ENCODE data around the gene ESR1. TPM values are rescaled to one million over a fixed set of nuclear protein-coding genes. Genes with fewer than 3 reads are reported as not detected.

The ESR1 gene
- total and polyA plus RNA-seq, 2 donors (not counting 1 experiment from before 2014, with no cell fraction given): 0.06 to 0.50 TPM

DNA sequence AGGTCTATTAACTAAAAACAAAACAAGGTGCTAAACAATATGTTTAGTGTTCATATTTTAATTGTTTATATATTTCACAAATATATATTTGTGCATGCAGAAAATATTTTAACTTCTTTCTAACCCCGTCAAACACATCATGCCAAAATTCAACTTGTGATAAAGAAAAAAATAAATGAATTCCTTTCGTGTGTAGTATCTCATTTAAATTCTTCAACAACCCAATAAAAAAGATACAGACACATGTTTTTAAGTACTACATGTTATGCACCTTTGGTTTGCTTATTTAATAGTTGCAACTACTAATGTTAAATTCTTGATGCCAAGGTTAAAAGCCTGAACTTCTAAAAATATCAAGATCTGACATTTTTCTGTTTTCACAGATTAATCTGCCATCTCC, 252.4 kb downstream of the ESR1 start:
- no peak overlapping the region for H2AFZ ChIP-seq (ENCODE audit: low read length)
- no peak overlapping the region for H3K4me3 ChIP-seq (replicated peaks in 1 of 4; ENCODE audit: control extremely low read depth in 1 of 4, insufficient read depth in 1 of 4, low read depth in 3 of 4, low read length in 4 of 4)
- H3K36me3 ChIP-seq (ENCODE audit: control insufficient read depth, insufficient read depth, low read length): no peaks in the 10 kb centered on the region
- H3K27me3 ChIP-seq (ENCODE audit: control insufficient read depth, insufficient read depth, low read length): no peaks in the 10 kb centered on the region
- H3K79me2 ChIP-seq (ENCODE audit: control insufficient read depth, insufficient read depth, low read length): no peaks in the 10 kb centered on the region
- H3K9me3 ChIP-seq (ENCODE audit: control insufficient read depth, insufficient read depth, low read depth, low read length): no peaks in the 10 kb centered on the region
- no peaks in the 10 kb centered on the region for H4K20me1 ChIP-seq (ENCODE audit: control insufficient read depth, extremely low read depth, insufficient read depth, low read length)
- H3K4me2 ChIP-seq (ENCODE audit: extremely low read depth, insufficient read depth, low read length): no peak overlapping the region
- TF ChIP-seq, protein P1, sequence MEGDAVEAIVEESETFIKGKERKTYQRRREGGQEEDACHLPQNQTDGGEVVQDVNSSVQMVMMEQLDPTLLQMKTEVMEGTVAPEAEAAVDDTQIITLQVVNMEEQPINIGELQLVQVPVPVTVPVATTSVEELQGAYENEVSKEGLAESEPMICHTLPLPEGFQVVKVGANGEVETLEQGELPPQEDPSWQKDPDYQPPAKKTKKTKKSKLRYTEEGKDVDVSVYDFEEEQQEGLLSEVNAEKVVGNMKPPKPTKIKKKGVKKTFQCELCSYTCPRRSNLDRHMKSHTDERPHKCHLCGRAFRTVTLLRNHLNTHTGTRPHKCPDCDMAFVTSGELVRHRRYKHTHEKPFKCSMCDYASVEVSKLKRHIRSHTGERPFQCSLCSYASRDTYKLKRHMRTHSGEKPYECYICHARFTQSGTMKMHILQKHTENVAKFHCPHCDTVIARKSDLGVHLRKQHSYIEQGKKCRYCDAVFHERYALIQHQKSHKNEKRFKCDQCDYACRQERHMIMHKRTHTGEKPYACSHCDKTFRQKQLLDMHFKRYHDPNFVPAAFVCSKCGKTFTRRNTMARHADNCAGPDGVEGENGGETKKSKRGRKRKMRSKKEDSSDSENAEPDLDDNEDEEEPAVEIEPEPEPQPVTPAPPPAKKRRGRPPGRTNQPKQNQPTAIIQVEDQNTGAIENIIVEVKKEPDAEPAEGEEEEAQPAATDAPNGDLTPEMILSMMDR (conservative IDR thresholded peaks at IDR 0.05 in 1 of 2, IDR thresholded peaks at IDR 0.05 in 1 of 2; ENCODE audit: low read depth in 1 of 2, low read length in 2 of 2): no peak
- no peak for TF ChIP-seq EZH2 (IDR thresholded peaks at IDR 0.05; ENCODE audit: low read length, missing control alignments)
- H3K4me1 ChIP-seq (ENCODE audit: control insufficient read depth, extremely low read depth, insufficient read depth, low read length): no peaks in the 10 kb centered on the region
- DNase-seq (ENCODE audit: low read depth in 2 of 2): no peak
- H3K27ac ChIP-seq (ENCODE audit: insufficient read depth, low read length): no peak overlapping the region
- H3K9ac ChIP-seq (ENCODE audit: insufficient read depth, low read length): no peak overlapping the region

DNA sequence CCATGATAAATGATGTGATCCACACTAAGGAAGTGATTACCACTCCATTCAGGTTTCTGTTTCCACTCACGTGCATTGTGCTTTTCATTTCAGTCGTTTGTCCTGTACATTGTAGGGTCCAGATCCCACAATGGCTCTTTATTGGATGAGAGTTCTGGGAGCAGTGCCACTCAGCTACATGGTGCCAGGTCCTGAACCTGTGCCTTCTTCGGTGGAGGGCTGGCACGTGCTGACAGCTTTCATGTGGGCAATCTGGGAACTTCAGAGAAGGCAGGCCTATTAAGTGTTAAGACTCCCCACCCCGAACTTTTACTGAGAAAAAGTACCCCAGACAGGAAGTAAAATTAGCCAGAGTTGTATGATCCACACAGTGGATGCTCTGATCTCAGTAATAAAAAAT, 255.0 kb downstream of the ESR1 start:
- no peak overlapping the region for H3K4me2 ChIP-seq (ENCODE audit: extremely low read depth, insufficient read depth, low read length)
- TF ChIP-seq, protein P1 (conservative IDR thresholded peaks at IDR 0.05 in 1 of 2, IDR thresholded peaks at IDR 0.05 in 1 of 2; ENCODE audit: low read depth in 1 of 2, low read length in 2 of 2): no peak
- TF ChIP-seq EZH2 (IDR thresholded peaks at IDR 0.05; ENCODE audit: low read length, missing control alignments): no peak
- no peaks in the 10 kb centered on the region for H4K20me1 ChIP-seq (ENCODE audit: control insufficient read depth, extremely low read depth, insufficient read depth, low read length)
- no peak for DNase-seq (ENCODE audit: low read depth in 2 of 2)
- no peak overlapping the region for H3K27ac ChIP-seq (ENCODE audit: insufficient read depth, low read length)
- no peak overlapping the region for H3K4me3 ChIP-seq (replicated peaks in 1 of 4; ENCODE audit: control extremely low read depth in 1 of 4, insufficient read depth in 1 of 4, low read depth in 3 of 4, low read length in 4 of 4)
- H3K9me3 ChIP-seq (ENCODE audit: control insufficient read depth, insufficient read depth, low read depth, low read length): no peaks in the 10 kb centered on the region
- no peaks in the 10 kb centered on the region for H3K27me3 ChIP-seq (ENCODE audit: control insufficient read depth, insufficient read depth, low read length)
- no peak overlapping the region for H2AFZ ChIP-seq (ENCODE audit: low read length)
- no peaks in the 10 kb centered on the region for H3K79me2 ChIP-seq (ENCODE audit: control insufficient read depth, insufficient read depth, low read length)
- no peaks in the 10 kb centered on the region for H3K36me3 ChIP-seq (ENCODE audit: control insufficient read depth, insufficient read depth, low read length)
- no peaks in the 10 kb centered on the region for H3K4me1 ChIP-seq (ENCODE audit: control insufficient read depth, extremely low read depth, insufficient read depth, low read length)
- no peak overlapping the region for H3K9ac ChIP-seq (ENCODE audit: insufficient read depth, low read length)

DNA sequence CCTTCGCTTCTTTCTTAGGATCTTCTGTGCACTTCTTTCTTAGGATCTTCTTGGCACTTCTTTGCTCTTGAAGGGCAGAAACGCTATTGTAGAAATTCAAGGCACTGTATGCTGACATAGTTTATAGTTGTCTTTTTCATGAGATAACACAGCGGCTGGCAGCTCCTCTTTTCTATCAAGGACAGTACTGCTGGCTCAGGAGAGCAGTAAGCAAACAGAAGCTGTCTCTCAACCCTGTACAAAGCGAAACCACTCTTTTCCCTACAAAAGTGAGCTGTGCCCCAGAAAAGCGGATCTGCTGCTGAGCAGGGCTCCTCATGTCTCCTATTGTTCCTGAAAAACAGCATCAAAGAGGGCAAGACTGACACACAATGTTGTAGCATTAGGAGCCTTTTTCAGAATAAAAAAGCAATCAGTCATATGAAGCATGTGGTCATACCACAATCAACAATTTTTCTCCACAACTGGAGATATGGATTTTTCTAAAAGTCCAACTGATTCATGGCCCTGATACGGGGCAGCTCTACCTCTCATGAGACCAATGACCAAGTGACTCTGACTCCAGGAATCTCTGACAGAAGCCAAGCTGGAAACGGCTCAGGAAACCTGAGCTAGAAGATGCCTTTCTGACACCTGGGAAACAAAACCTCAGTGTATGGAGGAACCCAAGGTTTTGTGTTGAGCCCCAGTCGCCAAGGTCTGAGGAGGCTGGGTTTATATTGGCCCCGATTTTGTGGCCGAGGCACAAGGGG, 255.9 kb downstream of the ESR1 start:
- peak in 1 of 2 donors; percentile 49 for DNase-seq (ENCODE audit: low read depth in 2 of 2)
- no peaks in the 10 kb centered on the region for H3K4me1 ChIP-seq (ENCODE audit: control insufficient read depth, extremely low read depth, insufficient read depth, low read length)
- H3K79me2 ChIP-seq (ENCODE audit: control insufficient read depth, insufficient read depth, low read length): no peaks in the 10 kb centered on the region
- H3K9me3 ChIP-seq (ENCODE audit: control insufficient read depth, insufficient read depth, low read depth, low read length): no peaks in the 10 kb centered on the region
- H3K27ac ChIP-seq (ENCODE audit: insufficient read depth, low read length): no peak overlapping the region
- H3K36me3 ChIP-seq (ENCODE audit: control insufficient read depth, insufficient read depth, low read length): no peaks in the 10 kb centered on the region
- H3K9ac ChIP-seq (ENCODE audit: insufficient read depth, low read length): no peak overlapping the region
- H2AFZ ChIP-seq (ENCODE audit: low read length): no peak overlapping the region
- no peak overlapping the region for H3K4me2 ChIP-seq (ENCODE audit: extremely low read depth, insufficient read depth, low read length)
- no peaks in the 10 kb centered on the region for H3K27me3 ChIP-seq (ENCODE audit: control insufficient read depth, insufficient read depth, low read length)
- TF ChIP-seq, protein P1 (conservative IDR thresholded peaks at IDR 0.05 in 1 of 2, IDR thresholded peaks at IDR 0.05 in 1 of 2; ENCODE audit: low read depth in 1 of 2, low read length in 2 of 2): no peak
- no peak for TF ChIP-seq EZH2 (IDR thresholded peaks at IDR 0.05; ENCODE audit: low read length, missing control alignments)
- H4K20me1 ChIP-seq (ENCODE audit: control insufficient read depth, extremely low read depth, insufficient read depth, low read length): no peaks in the 10 kb centered on the region
- H3K4me3 ChIP-seq (replicated peaks in 1 of 4; ENCODE audit: control extremely low read depth in 1 of 4, insufficient read depth in 1 of 4, low read depth in 3 of 4, low read length in 4 of 4): no peak overlapping the region

Data from fibroblast of lung (primary cell).